ENCODE results near the gene PRLH. TPM values are rescaled to one million over a fixed set of nuclear protein-coding genes. Genes with fewer than 3 reads are reported as not detected.

PRLH gene
- total RNA-seq, 1 experiment from 2014 or later: not detected

DNA sequence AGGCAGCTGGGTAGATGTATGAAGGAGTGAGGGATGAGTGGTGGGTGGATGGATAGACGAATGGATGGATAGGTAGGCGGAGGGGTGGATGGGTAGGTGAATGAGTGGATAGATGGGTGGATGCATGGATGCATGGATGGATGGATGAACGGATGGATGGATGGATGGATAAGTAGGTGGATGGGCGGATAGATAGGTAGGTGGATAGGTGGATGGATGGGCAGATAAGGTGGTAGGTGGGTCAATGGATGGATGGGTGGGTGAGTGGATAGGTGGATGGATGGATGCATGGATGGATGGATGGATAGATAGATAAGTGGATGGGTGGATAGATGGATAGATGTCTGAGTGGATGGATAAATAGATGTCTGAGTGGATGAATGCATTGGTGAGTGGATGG is 49.2 kb upstream of the PRLH start (continued):
- TF ChIP-seq PRDM15 (CRISPR knock-in tag; IDR thresholded peaks at IDR 0.05): no peak
- TF ChIP-seq, protein P1, sequence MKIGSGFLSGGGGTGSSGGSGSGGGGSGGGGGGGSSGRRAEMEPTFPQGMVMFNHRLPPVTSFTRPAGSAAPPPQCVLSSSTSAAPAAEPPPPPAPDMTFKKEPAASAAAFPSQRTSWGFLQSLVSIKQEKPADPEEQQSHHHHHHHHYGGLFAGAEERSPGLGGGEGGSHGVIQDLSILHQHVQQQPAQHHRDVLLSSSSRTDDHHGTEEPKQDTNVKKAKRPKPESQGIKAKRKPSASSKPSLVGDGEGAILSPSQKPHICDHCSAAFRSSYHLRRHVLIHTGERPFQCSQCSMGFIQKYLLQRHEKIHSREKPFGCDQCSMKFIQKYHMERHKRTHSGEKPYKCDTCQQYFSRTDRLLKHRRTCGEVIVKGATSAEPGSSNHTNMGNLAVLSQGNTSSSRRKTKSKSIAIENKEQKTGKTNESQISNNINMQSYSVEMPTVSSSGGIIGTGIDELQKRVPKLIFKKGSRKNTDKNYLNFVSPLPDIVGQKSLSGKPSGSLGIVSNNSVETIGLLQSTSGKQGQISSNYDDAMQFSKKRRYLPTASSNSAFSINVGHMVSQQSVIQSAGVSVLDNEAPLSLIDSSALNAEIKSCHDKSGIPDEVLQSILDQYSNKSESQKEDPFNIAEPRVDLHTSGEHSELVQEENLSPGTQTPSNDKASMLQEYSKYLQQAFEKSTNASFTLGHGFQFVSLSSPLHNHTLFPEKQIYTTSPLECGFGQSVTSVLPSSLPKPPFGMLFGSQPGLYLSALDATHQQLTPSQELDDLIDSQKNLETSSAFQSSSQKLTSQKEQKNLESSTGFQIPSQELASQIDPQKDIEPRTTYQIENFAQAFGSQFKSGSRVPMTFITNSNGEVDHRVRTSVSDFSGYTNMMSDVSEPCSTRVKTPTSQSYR (CRISPR knock-in tag; IDR thresholded peaks at IDR 0.05): no peak
- no peak for TF ChIP-seq E2F4 (CRISPR knock-in tag; IDR thresholded peaks at IDR 0.05; ENCODE audit: borderline replicate concordance, low read depth)
- TF ChIP-seq, protein P2, sequence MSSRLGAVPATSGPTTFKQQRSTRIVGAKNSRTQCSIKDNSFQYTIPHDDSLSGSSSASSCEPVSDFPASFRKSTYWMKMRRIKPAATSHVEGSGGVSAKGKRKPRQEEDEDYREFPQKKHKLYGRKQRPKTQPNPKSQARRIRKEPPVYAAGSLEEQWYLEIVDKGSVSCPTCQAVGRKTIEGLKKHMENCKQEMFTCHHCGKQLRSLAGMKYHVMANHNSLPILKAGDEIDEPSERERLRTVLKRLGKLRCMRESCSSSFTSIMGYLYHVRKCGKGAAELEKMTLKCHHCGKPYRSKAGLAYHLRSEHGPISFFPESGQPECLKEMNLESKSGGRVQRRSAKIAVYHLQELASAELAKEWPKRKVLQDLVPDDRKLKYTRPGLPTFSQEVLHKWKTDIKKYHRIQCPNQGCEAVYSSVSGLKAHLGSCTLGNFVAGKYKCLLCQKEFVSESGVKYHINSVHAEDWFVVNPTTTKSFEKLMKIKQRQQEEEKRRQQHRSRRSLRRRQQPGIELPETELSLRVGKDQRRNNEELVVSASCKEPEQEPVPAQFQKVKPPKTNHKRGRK (CRISPR knock-in tag; IDR thresholded peaks at IDR 0.05; ENCODE audit: borderline replicate concordance): no peak
- TF ChIP-seq CREB1 (CRISPR knock-in tag; IDR thresholded peaks at IDR 0.05): no peak
- TF ChIP-seq ZNF425 (CRISPR knock-in tag; conservative IDR thresholded peaks at IDR 0.05): no peak
- TF ChIP-seq, protein P3, sequence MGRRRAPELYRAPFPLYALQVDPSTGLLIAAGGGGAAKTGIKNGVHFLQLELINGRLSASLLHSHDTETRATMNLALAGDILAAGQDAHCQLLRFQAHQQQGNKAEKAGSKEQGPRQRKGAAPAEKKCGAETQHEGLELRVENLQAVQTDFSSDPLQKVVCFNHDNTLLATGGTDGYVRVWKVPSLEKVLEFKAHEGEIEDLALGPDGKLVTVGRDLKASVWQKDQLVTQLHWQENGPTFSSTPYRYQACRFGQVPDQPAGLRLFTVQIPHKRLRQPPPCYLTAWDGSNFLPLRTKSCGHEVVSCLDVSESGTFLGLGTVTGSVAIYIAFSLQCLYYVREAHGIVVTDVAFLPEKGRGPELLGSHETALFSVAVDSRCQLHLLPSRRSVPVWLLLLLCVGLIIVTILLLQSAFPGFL (CRISPR knock-in tag; IDR thresholded peaks at IDR 0.05; ENCODE audit: borderline replicate concordance): no peak
- TF ChIP-seq, protein P4, sequence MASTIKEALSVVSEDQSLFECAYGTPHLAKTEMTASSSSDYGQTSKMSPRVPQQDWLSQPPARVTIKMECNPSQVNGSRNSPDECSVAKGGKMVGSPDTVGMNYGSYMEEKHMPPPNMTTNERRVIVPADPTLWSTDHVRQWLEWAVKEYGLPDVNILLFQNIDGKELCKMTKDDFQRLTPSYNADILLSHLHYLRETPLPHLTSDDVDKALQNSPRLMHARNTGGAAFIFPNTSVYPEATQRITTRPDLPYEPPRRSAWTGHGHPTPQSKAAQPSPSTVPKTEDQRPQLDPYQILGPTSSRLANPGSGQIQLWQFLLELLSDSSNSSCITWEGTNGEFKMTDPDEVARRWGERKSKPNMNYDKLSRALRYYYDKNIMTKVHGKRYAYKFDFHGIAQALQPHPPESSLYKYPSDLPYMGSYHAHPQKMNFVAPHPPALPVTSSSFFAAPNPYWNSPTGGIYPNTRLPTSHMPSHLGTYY (CRISPR knock-in tag; IDR thresholded peaks at IDR 0.05): no peak

GRCh38 chr2:237517990-237518389 is 48.4 kb upstream of the PRLH start:
- CTCF ChIA-PET: interaction anchor here (0.7 kb wide), 1 partner anchor 50 kb away, joined by 5 read pairs; no protein-coding TSS in a partner anchor
- TF ChIP-seq, protein P5, sequence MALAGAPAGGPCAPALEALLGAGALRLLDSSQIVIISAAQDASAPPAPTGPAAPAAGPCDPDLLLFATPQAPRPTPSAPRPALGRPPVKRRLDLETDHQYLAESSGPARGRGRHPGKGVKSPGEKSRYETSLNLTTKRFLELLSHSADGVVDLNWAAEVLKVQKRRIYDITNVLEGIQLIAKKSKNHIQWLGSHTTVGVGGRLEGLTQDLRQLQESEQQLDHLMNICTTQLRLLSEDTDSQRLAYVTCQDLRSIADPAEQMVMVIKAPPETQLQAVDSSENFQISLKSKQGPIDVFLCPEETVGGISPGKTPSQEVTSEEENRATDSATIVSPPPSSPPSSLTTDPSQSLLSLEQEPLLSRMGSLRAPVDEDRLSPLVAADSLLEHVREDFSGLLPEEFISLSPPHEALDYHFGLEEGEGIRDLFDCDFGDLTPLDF (CRISPR knock-in tag; IDR thresholded peaks at IDR 0.05): no peak
- TF ChIP-seq, protein P6, sequence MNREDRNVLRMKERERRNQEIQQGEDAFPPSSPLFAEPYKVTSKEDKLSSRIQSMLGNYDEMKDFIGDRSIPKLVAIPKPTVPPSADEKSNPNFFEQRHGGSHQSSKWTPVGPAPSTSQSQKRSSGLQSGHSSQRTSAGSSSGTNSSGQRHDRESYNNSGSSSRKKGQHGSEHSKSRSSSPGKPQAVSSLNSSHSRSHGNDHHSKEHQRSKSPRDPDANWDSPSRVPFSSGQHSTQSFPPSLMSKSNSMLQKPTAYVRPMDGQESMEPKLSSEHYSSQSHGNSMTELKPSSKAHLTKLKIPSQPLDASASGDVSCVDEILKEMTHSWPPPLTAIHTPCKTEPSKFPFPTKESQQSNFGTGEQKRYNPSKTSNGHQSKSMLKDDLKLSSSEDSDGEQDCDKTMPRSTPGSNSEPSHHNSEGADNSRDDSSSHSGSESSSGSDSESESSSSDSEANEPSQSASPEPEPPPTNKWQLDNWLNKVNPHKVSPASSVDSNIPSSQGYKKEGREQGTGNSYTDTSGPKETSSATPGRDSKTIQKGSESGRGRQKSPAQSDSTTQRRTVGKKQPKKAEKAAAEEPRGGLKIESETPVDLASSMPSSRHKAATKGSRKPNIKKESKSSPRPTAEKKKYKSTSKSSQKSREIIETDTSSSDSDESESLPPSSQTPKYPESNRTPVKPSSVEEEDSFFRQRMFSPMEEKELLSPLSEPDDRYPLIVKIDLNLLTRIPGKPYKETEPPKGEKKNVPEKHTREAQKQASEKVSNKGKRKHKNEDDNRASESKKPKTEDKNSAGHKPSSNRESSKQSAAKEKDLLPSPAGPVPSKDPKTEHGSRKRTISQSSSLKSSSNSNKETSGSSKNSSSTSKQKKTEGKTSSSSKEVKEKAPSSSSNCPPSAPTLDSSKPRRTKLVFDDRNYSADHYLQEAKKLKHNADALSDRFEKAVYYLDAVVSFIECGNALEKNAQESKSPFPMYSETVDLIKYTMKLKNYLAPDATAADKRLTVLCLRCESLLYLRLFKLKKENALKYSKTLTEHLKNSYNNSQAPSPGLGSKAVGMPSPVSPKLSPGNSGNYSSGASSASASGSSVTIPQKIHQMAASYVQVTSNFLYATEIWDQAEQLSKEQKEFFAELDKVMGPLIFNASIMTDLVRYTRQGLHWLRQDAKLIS (CRISPR knock-in tag; IDR thresholded peaks at IDR 0.05; ENCODE audit: borderline replicate concordance): no peak
- no peak for TF ChIP-seq ELF4 (CRISPR knock-in tag; IDR thresholded peaks at IDR 0.05; ENCODE audit: low read depth)
- no peak for TF ChIP-seq MXD4 (CRISPR knock-in tag; IDR thresholded peaks at IDR 0.05; ENCODE audit: borderline replicate concordance)
- TF ChIP-seq ZNF232 (CRISPR knock-in tag; IDR thresholded peaks at IDR 0.05): no peak
- TF ChIP-seq, protein P7, sequence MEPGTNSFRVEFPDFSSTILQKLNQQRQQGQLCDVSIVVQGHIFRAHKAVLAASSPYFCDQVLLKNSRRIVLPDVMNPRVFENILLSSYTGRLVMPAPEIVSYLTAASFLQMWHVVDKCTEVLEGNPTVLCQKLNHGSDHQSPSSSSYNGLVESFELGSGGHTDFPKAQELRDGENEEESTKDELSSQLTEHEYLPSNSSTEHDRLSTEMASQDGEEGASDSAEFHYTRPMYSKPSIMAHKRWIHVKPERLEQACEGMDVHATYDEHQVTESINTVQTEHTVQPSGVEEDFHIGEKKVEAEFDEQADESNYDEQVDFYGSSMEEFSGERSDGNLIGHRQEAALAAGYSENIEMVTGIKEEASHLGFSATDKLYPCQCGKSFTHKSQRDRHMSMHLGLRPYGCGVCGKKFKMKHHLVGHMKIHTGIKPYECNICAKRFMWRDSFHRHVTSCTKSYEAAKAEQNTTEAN (CRISPR knock-in tag; IDR thresholded peaks at IDR 0.05): no peak
- Mint-ChIP-seq H3K4me3 (no peak overlapping the region), H3K9me3 (peaks cover 4% of the 10 kb centered on the region), H3K27ac (no peak overlapping the region), H3K36me3 (no peaks in the 10 kb centered on the region), H3K4me1 (peaks cover 6% of the 10 kb centered on the region), H3K27me3 (ENCODE audit: low read depth) (no peaks in the 10 kb centered on the region)
- no peak for DNase-seq (ENCODE audit: low spot score)
- no peak for ATAC-seq
- POLR2A ChIA-PET: no interaction called here
